ENCODE data around the gene PXDN. TPM values are rescaled to one million over a fixed set of nuclear protein-coding genes. Genes with fewer than 3 reads are reported as not detected.

Gene PXDN
- total and polyA plus RNA-seq, 11 donors: 5.9 to 83.7 (median 28.2) TPM

GRCh38 chr2:1631292-1632001 is 112.9 kb downstream of the PXDN start:
- no peak for DNase-seq
- no peak for ATAC-seq
- Histone ChIP-seq H3K4me1 (peaks cover 0 to 20% (median 0%) of the 10 kb centered on the region in 12 donors), H3K9me3 (peaks cover 0 to 18% (median 3%) of the 10 kb centered on the region in 12 donors), H3K27ac (peak overlapping the region in 1 of 12 donors; percentile 20), H3K36me3 (peaks cover 0 to 69% (median 33%) of the 10 kb centered on the region in 9 donors), H3K4me3 (no peak overlapping the region), H3K27me3 (peaks cover 0 to 9% (median 0%) of the 10 kb centered on the region in 9 donors)
- no peak for TF ChIP-seq POLR2A (IDR thresholded peaks at IDR 0.05)
- 54 to 60% (median 58%) methylated on average over 6 of the region's 6 CpGs for WGBS, 4 donors
- intact Hi-C loops (cut with DNase I): no loop called here

GRCh38 chr2:1628893-1629292 is 115.4 kb downstream of the PXDN start:
- H3K4me1 ChIP-seq: peaks cover 0 to 36% (median 13%) of the 10 kb centered on the region in 12 donors
- no peak overlapping the region for H3K27ac ChIP-seq
- intact Hi-C loops (cut with DNase I): no loop called here
- H3K9me3 ChIP-seq: peaks cover 0 to 18% (median 3%) of the 10 kb centered on the region in 12 donors
- ATAC-seq (peak in 2 of 4 donors; percentile 30), DNase-seq (peak in 1 of 5 donors; percentile 44)
- H3K4me3 ChIP-seq: no peak overlapping the region
- H3K27me3 ChIP-seq: peaks cover 0 to 7% (median 0%) of the 10 kb centered on the region in 9 donors
- no peak for TF ChIP-seq CTCF (IDR thresholded peaks at IDR 0.05)
- TF ChIP-seq POLR2A (IDR thresholded peaks at IDR 0.05): no peak
- 4 to 45% (median 9%) methylated on average over 2 of the region's 2 CpGs for WGBS, 4 donors
- H3K36me3 ChIP-seq: peaks cover 0 to 45% (median 10%) of the 10 kb centered on the region in 9 donors

GRCh38 chr2:1627628-1628381 is 116.5 kb downstream of the PXDN start:
- intact Hi-C loops (cut with DNase I): no loop called here
- Histone ChIP-seq H3K27ac (no peak overlapping the region), H3K9me3 (peaks cover 0 to 18% (median 3%) of the 10 kb centered on the region in 12 donors), H3K4me1 (peaks cover 0 to 36% (median 13%) of the 10 kb centered on the region in 12 donors), H3K27me3 (no peaks in the 10 kb centered on the region), H3K36me3 (peaks cover 0 to 34% (median 0%) of the 10 kb centered on the region in 9 donors), H3K4me3 (no peak overlapping the region)
- 88 to 93% (median 90%) methylated on average over 8 to 9 of the region's 9 CpGs for WGBS, 4 donors
- ATAC-seq: no peak
- no peak for DNase-seq
- no peak for TF ChIP-seq POLR2A (IDR thresholded peaks at IDR 0.05)
- no peak for TF ChIP-seq CTCF (IDR thresholded peaks at IDR 0.05)

GRCh38 chr2:1626271-1626681 is 118.0 kb downstream of the PXDN start:
- Histone ChIP-seq H3K4me3 (no peak overlapping the region), H3K9me3 (peaks cover 0 to 18% (median 3%) of the 10 kb centered on the region in 12 donors), H3K27ac (peak overlapping the region in 5 of 12 donors; percentile 2 to 55 (median 49)), H3K36me3 (peaks cover 0 to 20% (median 0%) of the 10 kb centered on the region in 9 donors), H3K27me3 (no peaks in the 10 kb centered on the region), H3K4me1 (peaks cover 0 to 28% (median 13%) of the 10 kb centered on the region in 12 donors)
- TF ChIP-seq POLR2A (IDR thresholded peaks at IDR 0.05): no peak
- no peak for TF ChIP-seq CTCF (IDR thresholded peaks at IDR 0.05)
- 53 to 82% (median 64%) methylated on average over 8 of the region's 8 CpGs for WGBS, 4 donors
- DNase-seq (peak in 2 of 5 donors; percentile 9 to 23), ATAC-seq (peak in 2 of 4 donors; percentile 8 to 61)
- intact Hi-C loops (cut with DNase I): no loop called here

Measured in heart left ventricle (tissue), 16 donors.